Muscle of leg (tissue), 11 donors: ENCODE data around the gene COL27A1. TPM values are rescaled to one million over a fixed set of nuclear protein-coding genes. Genes with fewer than 3 reads are reported as not detected.

Source experiments
- DNase-seq: peaks from one replicate; pipeline ENCODE4 v3.0.0; 2013
- H3K27ac ChIP-seq: one replicate; pipeline ENCODE4 v1.5.1; 2013; ENCODE audit warnings: mild to moderate bottlenecking, low read length, control low read depth
- H3K27me3 ChIP-seq: one replicate; pipeline ENCODE4 v1.6.1; 2013; ENCODE audit warnings: low read length; ENCODE audit not compliant: control insufficient read depth, insufficient read depth
- H3K36me3 ChIP-seq: one replicate; pipeline ENCODE4 v1.6.1; 2013; ENCODE audit warnings: low read length; ENCODE audit not compliant: control insufficient read depth, insufficient read depth
- H3K4me1 ChIP-seq: one replicate; pipeline ENCODE4 v1.6.1; 2013; ENCODE audit warnings: low read length; ENCODE audit not compliant: control insufficient read depth, insufficient read depth
- H3K4me3 ChIP-seq: one replicate; pipeline ENCODE4 v1.5.1; 2013; ENCODE audit warnings: low read length, control low read depth
- H3K9me3 ChIP-seq: replicated peaks from 2 replicates; pipeline ENCODE4 v1.6.1; 2013; ENCODE audit warnings: low read depth, low read length; ENCODE audit not compliant: control insufficient read depth
- WGBS: methylation state at CpG from one replicate; pipeline ENCODE4 v1.1.5; 2013; ENCODE audit warnings: missing lambda C conversion rate; ENCODE audit not compliant: insufficient coverage; 5-methylcytosine and 5-hydroxymethylcytosine counted together
- polyA plus RNA-seq, 8 donors: library from polyadenylated mRNA; unstranded; fragments of 120-200 nt; gene quantifications; one replicate each; pipeline versions ENCODE4 v1.2.1 to v1.2.3, GENCODE V29; 2013; ENCODE audit warnings: inconsistent platforms in 1 of 8, low replicate concordance in 1 of 8; ENCODE audit not compliant: insufficient read length in 8 of 8, insufficient read depth in 1 of 8
- total RNA-seq: library from RNA; stranded (reverse); fragments of 120-200 nt; gene quantifications from one replicate; pipeline ENCODE4 v1.2.4, GENCODE V29; 2013

Gene COL27A1
- total and polyA plus RNA-seq, 9 donors: 22.1 to 41.3 (median 33.9) TPM

DNA sequence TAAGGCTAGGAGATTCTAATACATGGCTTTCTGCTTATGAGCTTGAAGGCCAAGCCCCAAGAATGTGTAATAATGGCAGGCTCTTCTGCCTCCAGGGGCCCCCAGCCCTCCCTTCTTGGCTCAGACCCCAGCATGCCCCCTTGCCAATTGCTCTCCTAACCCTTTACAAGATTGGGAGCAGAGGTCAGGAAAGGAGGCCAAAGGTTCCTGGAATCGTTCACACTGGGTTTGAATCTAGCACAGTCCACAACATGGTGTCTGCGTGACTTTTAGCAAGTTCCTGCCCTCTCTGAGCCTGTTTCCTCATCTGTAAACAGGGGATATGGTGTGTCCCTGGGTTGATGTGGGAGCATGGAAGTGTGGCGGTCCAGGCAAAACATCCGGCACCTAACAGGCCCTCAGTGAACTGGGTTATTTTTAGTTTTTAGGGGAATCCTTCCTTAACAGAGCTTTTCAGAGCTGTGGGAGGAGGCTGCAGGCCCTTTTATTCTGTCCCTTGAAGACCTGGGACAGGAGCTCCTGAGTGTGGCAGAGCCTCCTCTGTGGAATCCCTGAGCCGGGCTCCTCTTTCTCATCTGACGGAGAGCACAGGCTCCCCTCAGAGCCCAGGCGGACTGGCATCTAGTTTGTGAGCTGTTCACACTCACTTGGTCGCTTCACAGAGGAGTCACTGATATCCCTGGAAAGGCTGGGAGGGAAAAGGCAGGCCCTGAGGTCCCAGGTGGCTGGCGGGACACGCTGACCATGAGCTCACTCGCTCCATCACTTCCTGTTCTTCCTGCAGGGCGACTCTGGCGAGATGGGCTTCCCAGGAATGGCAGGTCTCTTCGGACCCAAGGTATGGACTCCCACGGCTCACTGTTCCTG lies 144.2 kb downstream of the COL27A1 start:
- 75% methylated on average over 12 of the region's 15 CpGs for whole genome bisulfite sequencing
- Histone ChIP-seq H3K4me1 (no peaks in the 10 kb centered on the region), H3K27ac (no peak overlapping the region), H3K4me3 (no peak overlapping the region), H3K27me3 (no peaks in the 10 kb centered on the region), H3K9me3 (peaks cover 8% of the 10 kb centered on the region), H3K36me3 (peaks cover 38% of the 10 kb centered on the region)
- DNase-seq: no peak

DNA sequence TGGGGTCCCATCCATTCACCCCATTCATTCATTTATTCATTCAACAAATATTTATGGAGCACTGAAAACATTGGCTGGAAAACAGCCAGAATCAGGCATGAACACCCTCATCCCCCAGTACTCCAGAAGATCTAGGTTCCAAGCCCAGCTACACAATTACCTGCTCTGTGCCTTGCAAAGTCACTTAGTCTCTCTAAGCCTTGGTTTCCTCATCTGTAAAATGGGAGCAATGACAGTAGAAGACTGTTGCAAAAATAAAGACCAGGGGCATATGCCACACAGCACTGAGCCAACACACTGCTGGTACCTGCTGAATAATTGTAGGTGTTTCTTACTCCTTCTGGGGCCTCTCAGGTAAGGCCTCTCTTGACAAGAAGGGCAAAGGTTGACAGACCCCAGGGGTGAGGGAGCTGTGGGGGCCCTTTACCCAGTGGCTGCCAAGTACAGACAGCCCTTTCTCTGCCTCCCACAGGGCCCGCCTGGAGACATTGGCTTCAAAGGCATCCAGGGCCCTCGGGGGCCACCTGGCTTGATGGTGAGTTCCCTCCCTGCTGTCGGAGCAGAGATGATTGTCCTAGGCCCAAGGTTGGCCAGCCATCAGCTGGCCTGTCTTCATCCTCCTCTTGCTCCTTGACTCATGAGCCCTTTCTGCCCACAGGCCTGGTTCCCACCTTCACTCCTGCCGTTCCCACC lies 145.0 kb downstream of the COL27A1 start:
- Histone ChIP-seq H3K36me3 (peaks cover 38% of the 10 kb centered on the region), H3K27ac (no peak overlapping the region), H3K9me3 (peaks cover 4% of the 10 kb centered on the region), H3K27me3 (no peaks in the 10 kb centered on the region), H3K4me3 (no peak overlapping the region), H3K4me1 (no peaks in the 10 kb centered on the region)
- DNase-seq: no peak
- WGBS: 87% methylated on average over 4 of the region's 4 CpGs

DNA sequence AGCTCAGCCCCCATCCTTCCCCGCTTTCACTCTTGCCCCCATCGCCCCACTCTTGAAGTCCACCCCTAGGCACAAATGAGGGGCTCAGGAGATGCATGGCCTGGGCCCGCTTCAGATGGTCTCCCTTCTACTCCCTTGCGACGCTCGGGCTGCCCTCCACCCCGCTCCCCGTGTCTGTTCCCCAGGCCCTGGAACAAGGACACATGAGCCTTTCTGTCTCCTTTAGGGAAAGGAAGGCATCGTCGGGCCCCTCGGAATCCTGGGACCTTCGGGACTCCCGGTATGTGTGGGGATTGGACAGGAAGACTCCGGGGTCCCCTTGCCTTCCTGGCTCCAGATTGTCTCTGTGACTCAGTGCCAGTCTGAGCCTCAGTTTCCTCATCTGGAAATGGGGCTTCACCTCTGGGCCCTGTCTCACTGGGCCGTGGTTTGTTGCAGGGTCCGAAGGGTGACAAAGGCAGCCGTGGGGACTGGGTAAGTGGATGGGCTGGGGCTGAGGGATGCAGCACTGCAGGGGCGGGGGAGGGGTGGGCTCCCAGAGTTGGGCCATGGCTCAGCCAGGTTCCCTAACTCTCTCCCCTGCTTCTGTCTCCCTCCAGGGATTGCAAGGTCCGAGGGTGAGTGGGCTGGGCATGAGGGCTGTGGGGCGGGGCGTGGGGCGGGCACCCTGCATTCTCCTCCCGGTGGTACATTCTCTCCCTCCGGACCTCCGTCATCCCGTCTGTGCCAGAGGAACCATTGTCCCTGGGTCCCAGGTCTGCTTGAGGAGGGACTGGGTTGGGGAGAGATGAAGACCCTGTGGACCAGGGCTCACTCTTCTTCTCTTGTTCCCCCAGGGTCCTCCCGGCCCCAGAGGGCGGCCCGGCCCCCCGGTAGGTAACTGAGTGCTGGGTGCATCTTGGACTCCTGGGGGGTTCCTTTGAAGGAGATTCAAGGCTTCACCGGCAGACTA lies 145.8 kb downstream of the COL27A1 start:
- Histone ChIP-seq H3K27me3 (no peaks in the 10 kb centered on the region), H3K36me3 (peaks cover 34% of the 10 kb centered on the region), H3K9me3 (peaks cover 4% of the 10 kb centered on the region), H3K4me1 (peaks cover 4% of the 10 kb centered on the region), H3K4me3 (no peak overlapping the region), H3K27ac (no peak overlapping the region)
- DNase-seq: no peak
- 93% methylated on average over 20 of the region's 31 CpGs for WGBS

GRCh38 chr9:114301798-114302565 lies 146.6 kb downstream of the COL27A1 start:
- 76% methylated on average over 10 of the region's 15 CpGs for WGBS

GRCh38 chr9:114302727-114303126 lies 147.4 kb downstream of the COL27A1 start:
- no peak for DNase-seq
- Histone ChIP-seq H3K9me3 (no peaks in the 10 kb centered on the region), H3K4me1 (peaks cover 4% of the 10 kb centered on the region), H3K36me3 (peaks cover 50% of the 10 kb centered on the region), H3K4me3 (no peak overlapping the region), H3K27me3 (no peaks in the 10 kb centered on the region), H3K27ac (no peak overlapping the region)
- WGBS: 49% methylated on average over 5 of the region's 6 CpGs

More at GRCh38 chr9:114301798-114302565, 146.6 kb downstream of the COL27A1 start:
- H3K4me1 ChIP-seq: peaks cover 4% of the 10 kb centered on the region
- no peaks in the 10 kb centered on the region for H3K9me3 ChIP-seq
- no peaks in the 10 kb centered on the region for H3K27me3 ChIP-seq
- DNase-seq: no peak
- H3K36me3 ChIP-seq: peaks cover 43% of the 10 kb centered on the region
- H3K27ac ChIP-seq: no peak overlapping the region
- H3K4me3 ChIP-seq: no peak overlapping the region

GRCh38 chr9:114303571-114303970 lies 148.2 kb downstream of the COL27A1 start:
- DNase-seq: no peak
- Histone ChIP-seq H3K4me3 (no peak overlapping the region), H3K9me3 (no peaks in the 10 kb centered on the region), H3K27ac (no peak overlapping the region), H3K4me1 (peaks cover 4% of the 10 kb centered on the region), H3K27me3 (no peaks in the 10 kb centered on the region), H3K36me3 (peaks cover 57% of the 10 kb centered on the region)
- WGBS: 52% methylated on average over 3 of the region's 5 CpGs

DNA sequence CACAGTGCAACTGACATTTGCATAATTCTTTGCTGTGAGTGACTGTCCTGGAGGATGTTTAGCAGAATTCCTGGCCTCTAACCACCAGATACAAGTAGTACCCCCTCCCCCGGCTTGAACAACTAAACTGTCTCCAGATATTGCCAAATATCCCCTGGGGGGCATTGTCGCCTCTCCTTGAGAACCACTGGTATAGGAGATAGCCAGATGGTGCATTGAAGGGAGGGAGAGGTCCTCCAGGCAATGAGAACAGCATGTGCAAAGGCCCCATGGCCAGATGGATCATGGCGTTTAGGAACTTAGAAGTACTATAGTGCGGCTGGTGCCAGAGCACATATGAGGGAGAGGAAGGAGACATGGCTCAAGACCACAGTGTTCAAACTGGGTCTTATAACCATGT lies 148.6 kb downstream of the COL27A1 start:
- Histone ChIP-seq H3K36me3 (peaks cover 60% of the 10 kb centered on the region), H3K27ac (no peak overlapping the region), H3K4me3 (no peak overlapping the region), H3K27me3 (no peaks in the 10 kb centered on the region), H3K4me1 (peaks cover 4% of the 10 kb centered on the region), H3K9me3 (no peaks in the 10 kb centered on the region)
- 86% methylated on average over 3 of the region's 4 CpGs for WGBS
- no peak for DNase-seq

DNA sequence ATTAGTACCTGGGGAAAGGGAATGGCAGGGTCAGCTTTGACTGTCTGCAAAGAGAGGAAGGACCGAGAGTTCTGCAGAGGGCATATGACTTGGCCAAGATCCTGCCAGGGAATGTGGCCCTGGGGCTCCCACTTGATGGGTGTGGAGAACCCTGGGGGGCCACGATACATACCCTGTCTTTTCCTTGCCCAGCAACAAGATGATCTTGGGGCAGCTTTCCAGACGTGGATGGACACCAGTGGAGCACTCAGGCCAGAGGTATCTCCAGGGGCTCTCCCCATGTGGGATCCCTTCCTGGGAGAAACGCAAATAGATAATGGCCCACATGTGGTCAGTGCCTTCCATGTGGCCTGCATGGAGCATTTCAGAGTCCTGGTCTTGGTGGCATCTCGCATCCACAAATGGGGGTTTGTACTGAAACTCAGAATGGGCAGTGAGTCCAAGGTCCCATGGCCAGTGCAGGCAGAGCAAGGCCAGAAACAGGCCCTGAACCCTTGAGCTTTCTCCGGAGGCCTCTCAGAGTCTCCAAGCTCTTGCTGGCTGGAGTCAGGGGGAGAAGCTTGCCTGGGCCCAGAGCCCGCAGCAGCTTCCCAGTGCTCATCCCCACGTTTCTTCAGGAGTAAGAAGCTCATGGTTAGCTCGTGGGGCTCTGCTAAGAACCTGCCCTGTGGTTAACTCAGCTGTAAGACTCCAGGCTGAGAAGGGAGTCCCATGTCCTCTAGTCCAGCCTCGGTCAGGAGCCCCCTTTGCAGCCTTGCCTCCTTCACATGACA lies 149.3 kb downstream of the COL27A1 start:
- Histone ChIP-seq H3K4me1 (peaks cover 4% of the 10 kb centered on the region), H3K27ac (no peak overlapping the region), H3K9me3 (no peaks in the 10 kb centered on the region), H3K27me3 (no peaks in the 10 kb centered on the region), H3K4me3 (no peak overlapping the region), H3K36me3 (peaks cover 56% of the 10 kb centered on the region)
- DNase-seq: no peak
- 85% methylated on average over 8 of the region's 10 CpGs for WGBS

DNA sequence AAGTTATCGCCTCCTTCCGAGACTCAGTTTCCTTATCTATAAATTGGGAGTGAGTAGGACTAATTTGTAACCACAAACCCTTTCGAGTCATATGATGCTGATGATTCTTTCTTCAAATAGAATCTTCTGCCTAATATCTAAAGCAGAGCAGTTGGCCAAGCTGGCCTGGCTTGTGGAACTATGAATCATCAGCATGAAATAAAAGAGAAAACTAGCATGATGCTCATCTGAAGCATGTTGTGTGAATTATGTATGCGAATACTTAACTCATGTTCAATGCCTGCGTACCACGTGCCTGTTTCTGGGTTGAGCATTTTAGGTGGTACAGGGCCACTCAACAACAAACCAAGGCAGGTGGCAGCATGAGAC lies 152.5 kb downstream of the COL27A1 start:
- DNase-seq: no peak
- H3K27ac ChIP-seq: no peak overlapping the region
- no peak overlapping the region for H3K4me3 ChIP-seq
- H3K36me3 ChIP-seq: peaks cover 39% of the 10 kb centered on the region
- peaks cover 4% of the 10 kb centered on the region for H3K4me1 ChIP-seq
- H3K9me3 ChIP-seq: no peaks in the 10 kb centered on the region
- WGBS: 100% methylated on average over 1 of the region's 6 CpGs
- H3K27me3 ChIP-seq: no peaks in the 10 kb centered on the region
